ENCODE results near the gene PNPLA5. TPM values are rescaled to one million over a fixed set of nuclear protein-coding genes. Genes with fewer than 3 reads are reported as not detected.

PNPLA5 gene
- total RNA-seq, 2 donors from 2014 or later = 0.68 to 0.73 TPM

DNA sequence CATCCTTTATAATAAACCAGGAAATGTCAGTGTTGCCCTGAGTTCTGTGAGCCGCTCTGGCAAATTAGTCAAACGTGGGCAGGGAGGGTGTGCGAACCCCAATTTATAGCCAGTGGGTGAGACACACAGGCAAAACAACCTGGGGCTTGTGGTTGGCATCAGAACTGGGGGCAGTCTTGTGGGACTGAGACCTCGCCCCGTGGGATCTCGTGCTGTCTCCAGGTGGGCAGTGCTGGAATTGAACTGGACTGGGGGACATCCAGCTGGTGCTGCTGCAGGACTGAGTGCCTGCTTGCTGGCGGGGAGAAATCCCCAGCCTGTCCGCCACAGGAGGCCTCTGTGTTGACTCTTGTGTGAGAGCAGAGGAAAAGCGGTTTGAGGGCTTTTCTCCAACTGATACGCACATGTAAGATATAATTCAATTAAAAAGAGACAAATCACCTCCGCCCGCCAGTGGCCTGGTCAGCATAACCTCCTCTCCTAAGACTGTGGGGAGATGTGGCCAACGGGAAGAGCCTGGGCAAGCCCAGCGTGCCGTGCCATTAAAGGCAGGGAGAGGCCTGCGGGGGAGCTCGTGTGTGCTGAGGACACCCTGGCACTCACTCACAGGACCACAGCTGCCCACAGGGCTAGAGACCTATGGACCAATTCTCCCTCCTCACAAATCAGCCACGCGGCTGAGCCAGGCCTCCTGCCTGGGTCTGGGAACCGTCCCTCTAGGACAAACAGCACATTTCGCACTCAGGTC is 47.9 kb downstream of the PNPLA5 start:
- WGBS, 2 experiments (ENCODE audit: insufficient coverage in 1 of 2, insufficient read length in 1 of 2) = 91 to 94% methylated on average over 14 to 21 of the region's 21 CpGs
- Histone ChIP-seq H3K4me3 (ENCODE audit: low read length) (no peak overlapping the region), H3K27ac (ENCODE audit: low read depth, low read length) (no peak overlapping the region), H3K9ac (ENCODE audit: extremely low read depth, low read length, poor library complexity, severe bottlenecking) (no peak overlapping the region), H3K36me3 (ENCODE audit: control insufficient read depth, insufficient read depth, low read length) (peaks cover under 1% of the 10 kb centered on the region), H3K9me3 (ENCODE audit: control insufficient read depth, low read length) (no peaks in the 10 kb centered on the region), H3K4me1 (ENCODE audit: control insufficient read depth, insufficient read depth, low read length) (no peaks in the 10 kb centered on the region), H3K27me3 (ENCODE audit: control insufficient read depth, insufficient read depth, low read length, poor library complexity, severe bottlenecking) (no peaks in the 10 kb centered on the region)
- no peaks in the 10 kb centered on the region for H3K9me3 Mint-ChIP-seq
- H3K27me3 Mint-ChIP-seq (ENCODE audit: insufficient read depth) = no peaks in the 10 kb centered on the region
- peaks cover 1% of the 10 kb centered on the region for H3K36me3 Mint-ChIP-seq (ENCODE audit: low read depth)
- H3K4me3 Mint-ChIP-seq = no peak overlapping the region
- peaks cover 10% of the 10 kb centered on the region for H3K4me1 Mint-ChIP-seq
- TF ChIP-seq, protein P1, sequence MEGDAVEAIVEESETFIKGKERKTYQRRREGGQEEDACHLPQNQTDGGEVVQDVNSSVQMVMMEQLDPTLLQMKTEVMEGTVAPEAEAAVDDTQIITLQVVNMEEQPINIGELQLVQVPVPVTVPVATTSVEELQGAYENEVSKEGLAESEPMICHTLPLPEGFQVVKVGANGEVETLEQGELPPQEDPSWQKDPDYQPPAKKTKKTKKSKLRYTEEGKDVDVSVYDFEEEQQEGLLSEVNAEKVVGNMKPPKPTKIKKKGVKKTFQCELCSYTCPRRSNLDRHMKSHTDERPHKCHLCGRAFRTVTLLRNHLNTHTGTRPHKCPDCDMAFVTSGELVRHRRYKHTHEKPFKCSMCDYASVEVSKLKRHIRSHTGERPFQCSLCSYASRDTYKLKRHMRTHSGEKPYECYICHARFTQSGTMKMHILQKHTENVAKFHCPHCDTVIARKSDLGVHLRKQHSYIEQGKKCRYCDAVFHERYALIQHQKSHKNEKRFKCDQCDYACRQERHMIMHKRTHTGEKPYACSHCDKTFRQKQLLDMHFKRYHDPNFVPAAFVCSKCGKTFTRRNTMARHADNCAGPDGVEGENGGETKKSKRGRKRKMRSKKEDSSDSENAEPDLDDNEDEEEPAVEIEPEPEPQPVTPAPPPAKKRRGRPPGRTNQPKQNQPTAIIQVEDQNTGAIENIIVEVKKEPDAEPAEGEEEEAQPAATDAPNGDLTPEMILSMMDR (conservative IDR thresholded peaks at IDR 0.05) = no peak
- peak overlapping the region; percentile 44 for H3K27ac Mint-ChIP-seq
- no peak for DNase-seq

DNA sequence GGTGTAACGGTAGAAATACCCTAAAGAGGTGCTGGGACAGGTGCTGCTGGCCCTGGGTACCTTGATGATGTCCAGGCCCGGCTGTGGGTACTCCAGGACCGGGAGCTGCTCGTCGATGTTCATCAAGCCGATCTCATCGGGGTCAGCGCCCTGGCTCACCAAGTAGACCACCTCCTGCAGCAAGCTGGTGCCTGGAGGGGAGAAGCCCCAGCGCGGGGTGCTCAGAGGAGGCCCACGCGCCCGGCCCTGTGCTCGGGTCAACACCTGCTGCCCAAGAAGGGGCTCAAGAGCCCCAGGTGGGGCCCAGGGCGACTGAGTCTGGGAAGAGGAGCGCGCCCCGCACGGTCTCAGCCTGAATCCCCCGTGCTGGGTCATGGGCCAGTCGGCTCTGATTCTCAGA is 50.1 kb downstream of the PNPLA5 start:
- Mint-ChIP-seq H3K4me3 (no peak overlapping the region), H3K36me3 (ENCODE audit: low read depth) (peaks cover 14% of the 10 kb centered on the region), H3K4me1 (peaks cover 6% of the 10 kb centered on the region), H3K27ac (no peak overlapping the region), H3K9me3 (no peaks in the 10 kb centered on the region), H3K27me3 (ENCODE audit: insufficient read depth) (no peaks in the 10 kb centered on the region)
- WGBS, 2 experiments (ENCODE audit: insufficient coverage in 1 of 2, insufficient read length in 1 of 2) = 94 to 98% methylated on average over 19 to 21 of the region's 21 CpGs
- Histone ChIP-seq H3K27ac (ENCODE audit: low read depth, low read length) (no peak overlapping the region), H3K9me3 (ENCODE audit: control insufficient read depth, low read length) (no peaks in the 10 kb centered on the region), H3K9ac (ENCODE audit: extremely low read depth, low read length, poor library complexity, severe bottlenecking) (no peak overlapping the region), H3K4me3 (ENCODE audit: low read length) (no peak overlapping the region), H3K4me1 (ENCODE audit: control insufficient read depth, insufficient read depth, low read length) (no peaks in the 10 kb centered on the region), H3K36me3 (ENCODE audit: control insufficient read depth, insufficient read depth, low read length) (peaks cover 5% of the 10 kb centered on the region), H3K27me3 (ENCODE audit: control insufficient read depth, insufficient read depth, low read length, poor library complexity, severe bottlenecking) (no peaks in the 10 kb centered on the region)
- no peak for DNase-seq
- TF ChIP-seq, protein P1 (conservative IDR thresholded peaks at IDR 0.05) = no peak

DNA sequence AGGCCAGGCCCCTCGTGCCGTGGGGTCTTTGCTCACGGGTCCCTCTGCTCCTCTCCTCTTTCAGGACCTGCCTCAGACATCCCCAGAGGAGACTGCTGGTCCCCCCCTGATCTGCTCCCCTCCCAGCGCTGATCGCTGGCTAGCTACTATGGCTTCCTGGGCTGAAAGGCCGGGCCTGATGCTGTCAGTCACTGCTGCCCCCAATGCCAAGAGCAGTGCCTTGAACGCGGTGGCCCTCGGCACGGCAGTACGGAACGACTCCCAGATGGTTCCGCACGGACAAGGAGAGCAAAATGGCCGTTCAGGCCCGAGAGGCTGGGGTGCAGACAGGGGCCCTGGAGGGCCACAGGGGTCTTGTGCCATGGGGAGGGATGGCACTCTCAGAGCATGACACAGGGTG is 51.0 kb downstream of the PNPLA5 start:
- 92 to 95% methylated on average over 4 to 16 of the region's 16 CpGs for WGBS, 2 experiments (ENCODE audit: insufficient coverage in 1 of 2, insufficient read length in 1 of 2)
- DNase-seq = no peak
- Histone ChIP-seq H3K9ac (ENCODE audit: extremely low read depth, low read length, poor library complexity, severe bottlenecking) (no peak overlapping the region), H3K4me1 (ENCODE audit: control insufficient read depth, insufficient read depth, low read length) (no peaks in the 10 kb centered on the region), H3K27me3 (ENCODE audit: control insufficient read depth, insufficient read depth, low read length, poor library complexity, severe bottlenecking) (no peaks in the 10 kb centered on the region), H3K27ac (ENCODE audit: low read depth, low read length) (no peak overlapping the region), H3K9me3 (ENCODE audit: control insufficient read depth, low read length) (no peaks in the 10 kb centered on the region), H3K4me3 (ENCODE audit: low read length) (no peak overlapping the region), H3K36me3 (ENCODE audit: control insufficient read depth, insufficient read depth, low read length) (peaks cover 5% of the 10 kb centered on the region)
- Mint-ChIP-seq H3K36me3 (ENCODE audit: low read depth) (peaks cover 14% of the 10 kb centered on the region), H3K27ac (no peak overlapping the region), H3K27me3 (ENCODE audit: insufficient read depth) (no peaks in the 10 kb centered on the region), H3K9me3 (no peaks in the 10 kb centered on the region), H3K4me1 (peaks cover under 1% of the 10 kb centered on the region), H3K4me3 (no peak overlapping the region)
- TF ChIP-seq, protein P1 (conservative IDR thresholded peaks at IDR 0.05) = no peak
